GM08714 (cell line): ENCODE data around the gene IP6K2.
"Not testable (repeated sequence)": the region's sequence is repeated elsewhere in the genome, so short reads cannot be mapped to it uniquely, and the experiment has no call there.

Experiments used
- H3K4me3 ChIP-seq: fragments of 200-500 bp; sonication (Bioruptor generic); 2 replicates; pipeline ENCODE4 v1.5.1; 2014; ENCODE audit warnings: mild to moderate bottlenecking, low read length, inconsistent platforms
- ZNF274 ChIP-seq: IDR thresholded peaks from 2 replicates; pipeline ENCODE4 v1.6.1; 2012; ENCODE audit warnings: mild to moderate bottlenecking, low read depth, low read length

The IP6K2 gene

GRCh38 chr3:48738926-48739616 is 22.1 kb upstream of the IP6K2 start:
- TF ChIP-seq ZNF274, result no peak
- no peak overlapping the region for H3K4me3 ChIP-seq

GRCh38 chr3:48738144-48738536 is 21.1 kb upstream of the IP6K2 start:
- no peak for TF ChIP-seq ZNF274
- no peak overlapping the region for H3K4me3 ChIP-seq

GRCh38 chr3:48735075-48735767 is 18.2 kb upstream of the IP6K2 start:
- H3K4me3 ChIP-seq, result not testable (repeated sequence)

DNA sequence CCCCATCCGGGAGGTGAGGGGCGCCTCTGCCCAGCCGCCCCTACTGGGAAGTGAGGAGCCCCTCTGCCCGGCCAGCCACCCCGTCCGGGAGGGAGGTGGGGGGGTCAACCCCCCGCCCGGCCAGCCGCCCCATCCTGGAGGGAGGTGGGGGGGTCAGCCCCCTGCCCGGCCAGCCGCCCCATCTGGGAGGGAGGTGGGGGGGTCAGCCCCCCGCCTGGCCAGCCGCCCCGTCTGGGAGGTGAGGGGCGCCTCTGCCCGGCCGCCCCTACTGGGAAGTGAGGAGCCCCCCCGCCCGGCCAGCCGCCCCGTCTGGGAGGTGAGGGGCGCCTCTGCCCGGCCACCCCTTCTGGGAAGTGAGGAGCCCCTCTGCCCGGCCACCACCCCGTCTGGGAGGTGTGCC is 17.5 kb upstream of the IP6K2 start:
- not testable (repeated sequence) for H3K4me3 ChIP-seq

DNA sequence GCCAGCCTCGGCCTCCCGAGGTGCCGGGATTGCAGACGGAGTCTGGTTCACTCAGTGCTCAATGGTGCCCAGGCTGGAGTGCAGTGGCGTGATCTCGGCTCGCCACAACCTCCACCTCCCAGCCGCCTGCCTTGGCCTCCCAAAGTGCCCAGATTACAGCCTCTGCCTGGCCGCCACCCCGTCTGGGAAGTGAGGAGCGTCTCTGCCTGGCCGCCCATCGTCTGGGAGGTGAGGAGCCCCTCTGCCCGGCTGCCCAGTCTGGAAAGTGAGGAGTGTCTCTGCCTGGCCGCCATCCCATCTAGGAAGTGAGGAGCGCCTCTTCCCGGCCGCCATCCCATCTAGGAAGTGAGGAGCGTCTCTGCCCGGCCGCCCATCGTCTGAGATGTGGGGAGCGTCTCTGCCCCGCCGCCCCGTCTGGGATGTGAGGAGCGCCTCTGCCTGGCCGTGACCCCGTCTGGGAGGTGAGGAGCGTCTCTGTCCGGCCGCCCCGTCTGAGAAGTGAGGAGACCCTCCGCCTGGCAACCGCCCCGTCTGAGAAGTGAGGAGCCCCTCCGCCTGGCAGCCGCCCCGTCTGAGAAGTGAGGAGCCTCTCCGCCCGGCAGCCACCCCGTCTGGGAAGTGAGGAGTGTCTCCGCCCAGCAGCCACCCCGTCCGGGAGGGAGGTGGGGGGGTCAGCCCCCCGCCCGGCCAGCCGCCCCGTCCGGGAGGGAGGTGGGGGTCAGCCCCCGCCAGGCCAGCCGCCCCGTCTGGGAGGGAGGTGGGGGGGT is 16.9 kb upstream of the IP6K2 start:
- not testable (repeated sequence) for H3K4me3 ChIP-seq

GRCh38 chr3:48727511-48727910 is 10.5 kb upstream of the IP6K2 start:
- no peak overlapping the region for H3K4me3 ChIP-seq
- no peak for TF ChIP-seq ZNF274

DNA sequence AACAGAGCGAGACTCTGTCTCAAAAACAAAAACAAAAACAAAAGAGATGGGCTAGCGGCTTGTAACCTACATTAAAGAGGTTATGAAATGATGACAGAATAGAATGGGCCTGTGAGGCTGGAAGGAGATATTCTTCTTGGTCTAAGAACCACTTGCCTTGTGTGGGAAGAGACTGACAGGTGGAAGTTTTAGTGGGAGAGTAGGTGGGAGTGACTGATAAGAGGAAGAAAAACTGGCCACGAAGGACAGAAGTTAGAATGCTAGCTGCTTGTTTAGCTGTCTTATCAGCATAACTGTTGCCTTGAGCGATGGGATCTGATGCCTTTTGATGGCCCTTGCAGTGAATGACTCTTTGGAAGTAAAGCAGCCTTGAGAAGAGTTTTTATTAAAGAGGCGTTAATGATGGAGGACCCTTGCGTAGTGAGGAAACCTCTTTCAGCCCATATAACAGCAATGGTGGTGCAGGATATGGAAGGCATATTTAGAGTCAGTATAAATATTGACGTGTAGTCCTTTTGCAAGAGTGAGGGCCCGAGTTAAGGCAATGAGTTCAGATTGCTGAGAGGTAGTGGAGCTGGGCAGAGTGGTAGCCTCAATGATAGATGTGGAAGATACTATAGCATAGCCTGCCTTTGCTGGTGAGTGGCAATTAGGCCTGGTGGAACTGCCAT is 8.3 kb upstream of the IP6K2 start:
- H3K4me3 ChIP-seq, result not testable (repeated sequence)

DNA sequence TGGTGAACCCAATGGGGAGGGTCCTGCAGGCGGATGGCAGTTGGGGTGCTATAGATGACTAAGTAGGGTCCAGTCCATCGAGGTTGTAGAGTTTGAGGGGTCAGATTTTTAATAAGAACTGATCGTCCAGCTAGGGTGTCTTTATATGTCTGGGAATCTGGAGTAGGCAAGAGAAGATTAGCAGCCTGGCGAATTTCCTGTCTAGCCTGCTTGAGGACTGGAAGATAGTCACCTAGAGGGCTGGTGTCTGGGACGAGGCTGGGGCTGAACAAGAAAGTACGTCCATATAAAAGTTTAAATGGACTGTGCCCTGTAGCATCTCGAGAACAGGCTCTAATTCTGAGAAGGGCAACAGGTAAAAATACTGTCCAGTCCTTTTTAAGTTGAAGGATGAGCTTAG is 6.7 kb upstream of the IP6K2 start:
- no peak overlapping the region for H3K4me3 ChIP-seq
- TF ChIP-seq ZNF274, result no peak

GRCh38 chr3:48723293-48723692 is 6.3 kb upstream of the IP6K2 start:
- H3K4me3 ChIP-seq, result not testable (repeated sequence)

DNA sequence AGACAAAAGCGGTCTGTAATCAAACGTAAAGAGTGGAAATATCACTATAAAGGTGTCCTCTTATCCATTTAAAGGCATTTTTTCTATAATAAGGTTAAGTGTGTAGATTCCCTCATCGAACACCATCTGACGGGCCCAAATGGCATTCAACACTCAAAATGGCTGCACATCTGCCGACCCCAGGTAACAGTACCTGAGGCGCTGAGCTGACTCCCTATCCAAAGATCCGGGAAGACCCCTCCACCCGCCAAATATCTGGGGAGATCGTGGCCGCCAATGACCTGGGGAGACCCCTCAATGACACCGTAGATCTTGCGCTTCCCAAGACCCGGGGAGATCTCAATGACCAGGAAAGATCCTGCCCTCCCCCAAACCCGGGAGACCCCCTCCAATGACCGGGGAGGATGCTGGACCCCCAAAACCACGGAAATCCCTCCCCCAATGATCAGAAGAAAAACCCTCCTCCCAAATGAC is 476 bp downstream of the IP6K2 start:
- peak overlapping the region; percentile 80 for H3K4me3 ChIP-seq
- no peak for TF ChIP-seq ZNF274

- no peak for TF ChIP-seq ZNF274
- peak overlapping the region; percentile 80 for H3K4me3 ChIP-seq
Measured at GRCh38 chr3:48715174-48715800, 1.7 kb downstream of the IP6K2 start.

DNA sequence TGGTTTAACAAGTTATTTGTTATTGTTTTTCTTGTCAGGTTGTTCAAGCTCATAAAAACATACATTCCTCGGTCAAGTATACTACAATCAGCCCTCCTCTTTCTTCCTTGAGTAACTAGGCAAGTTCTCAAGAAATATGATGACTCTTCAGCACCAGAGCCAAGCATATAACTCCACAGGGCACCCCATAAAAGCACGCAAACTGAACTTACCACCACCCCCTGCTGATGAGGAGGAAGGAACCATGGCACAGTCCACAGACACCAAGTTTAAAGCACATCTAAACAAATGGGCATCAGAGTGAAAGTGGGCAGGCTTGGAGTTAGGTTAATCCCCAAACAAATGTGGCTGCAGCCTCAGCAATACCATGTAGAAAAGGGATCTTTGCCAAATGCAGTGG is 5.3 kb downstream of the IP6K2 start:
- TF ChIP-seq ZNF274, result no peak
- H3K4me3 ChIP-seq, result no peak overlapping the region

DNA sequence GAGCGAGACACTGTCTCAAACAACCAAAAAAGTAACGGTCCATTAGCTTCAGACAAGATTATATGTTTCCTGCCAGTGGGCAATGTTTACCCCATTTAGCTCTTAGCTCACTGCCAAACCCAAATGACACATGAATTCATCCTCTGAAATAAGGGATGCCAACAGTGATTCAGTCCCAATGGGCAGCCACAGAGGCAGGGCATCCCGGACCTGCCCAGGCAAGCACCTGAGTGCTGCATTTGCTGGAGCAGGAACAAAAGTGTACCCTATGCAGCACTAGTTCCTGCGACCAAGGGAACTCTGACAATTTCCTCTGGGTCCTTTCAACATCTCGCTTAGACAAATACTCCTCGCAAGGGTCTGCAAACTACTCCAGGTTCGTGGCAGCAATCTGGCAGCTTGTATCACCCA is 8.0 kb downstream of the IP6K2 start:
- H3K4me3 ChIP-seq, result no peak overlapping the region

DNA sequence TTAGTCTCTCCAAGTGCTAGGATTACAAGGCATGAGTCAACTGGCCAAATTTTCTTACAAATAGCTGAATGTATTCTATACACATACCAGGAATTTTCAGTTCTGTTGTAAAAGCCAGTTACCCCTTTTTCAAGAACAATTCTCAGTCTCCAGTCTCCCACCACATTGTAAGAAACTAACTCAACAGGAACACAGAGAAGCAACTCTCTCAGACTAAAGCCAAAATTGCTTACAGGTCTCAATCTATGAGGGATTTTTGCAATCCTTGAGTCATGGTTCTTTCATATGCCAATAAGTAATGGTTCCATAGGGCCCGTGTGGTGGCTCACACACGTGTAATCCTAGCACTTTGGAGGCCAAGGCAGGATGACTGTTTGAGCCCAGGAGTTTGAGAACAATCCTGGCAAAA is 8.5 kb downstream of the IP6K2 start:
- TF ChIP-seq ZNF274, result no peak
- no peak overlapping the region for H3K4me3 ChIP-seq

More for the DNA sequence above, 8.0 kb downstream of the IP6K2 start:
- TF ChIP-seq ZNF274, result no peak
